SK-N-SH (cell line): ENCODE data around the gene DENND6A. TPM values are rescaled to one million over a fixed set of nuclear protein-coding genes. Genes with fewer than 3 reads are reported as not detected.

Experiments
- CTCF ChIA-PET: fragments of 300-600, 350-600 bp; formaldehyde crosslinking; extraction: SDS; loops from one replicate; lab custom pipeline; 2021; lab: Yijun Ruan, JAX
- POLR2A ChIA-PET: fragments of 350-600 bp; sonication (Branson Sonifier 250); formaldehyde crosslinking; extraction: SDS; loops from one replicate; lab custom pipeline; 2020; ENCODE audit warnings: antibody characterized with exemption, inconsistent platforms; lab: Yijun Ruan, JAX
- DNase-seq: peaks from one replicate; pipeline ENCODE4 v3.0.0; 2012
- H2AFZ ChIP-seq: fragments of 200-600 bp; sonication (generic); 2 replicates; pipeline ENCODE4 v1.8.1; 2016; ENCODE audit warnings: antibody characterized with exemption, mild to moderate bottlenecking, low read depth
- H3F3A ChIP-seq: fragments of 200-600 bp; sonication (generic); replicated peaks from 2 replicates; pipeline ENCODE3; 2016; ENCODE audit warnings: antibody characterized with exemption, mild to moderate bottlenecking; ENCODE audit not compliant: insufficient read depth
- H3K27ac ChIP-seq, 2 experiments: fragments of 200-500 bp in 1 of 2; fragments of 200-600 bp in 1 of 2; sonication (Bioruptor generic) in 1 of 2; sonication (generic), shearing (Covaris generic) in 1 of 2; 2 replicates each; pipeline versions ENCODE4 v1.5.1 to v1.6.1; 2014 to 2016; ENCODE audit warnings: low read depth in 2 of 2, inconsistent platforms in 1 of 2, low read length in 1 of 2, mild to moderate bottlenecking in 1 of 2, mixed read lengths in 1 of 2
- H3K27me3 ChIP-seq: fragments of 200-600 bp; sonication (generic), shearing (Covaris generic); 2 replicates; pipeline ENCODE4 v1.6.1; 2016; ENCODE audit warnings: mixed run types; ENCODE audit not compliant: insufficient read depth
- H3K36me3 ChIP-seq, 2 experiments: fragments of 200-500 bp in 1 of 2; fragments of 200-600 bp in 1 of 2; sonication (Bioruptor generic) in 1 of 2; sonication (generic) in 1 of 2; replicated peaks in 1 of 2; 2 replicates each; pipeline versions ENCODE3 to v1.5.1; 2014 to 2016; ENCODE audit warnings: low read length in 1 of 2, mild to moderate bottlenecking in 1 of 2; ENCODE audit not compliant: insufficient read depth in 2 of 2, control insufficient read depth in 1 of 2
- H3K4me1 ChIP-seq, 2 experiments: fragments of 200-500 bp in 1 of 2; fragments of 200-600 bp in 1 of 2; sonication (Bioruptor generic) in 1 of 2; sonication (generic), shearing (Covaris generic) in 1 of 2; 2 replicates each; pipeline versions ENCODE4 v1.5.1 to v1.6.1; 2014 to 2016; ENCODE audit warnings: low read depth in 1 of 2, low read length in 1 of 2, mixed run types in 1 of 2; ENCODE audit not compliant: insufficient read depth in 2 of 2, control insufficient read depth in 1 of 2
- H3K4me2 ChIP-seq: fragments of 200-600 bp; sonication (generic), shearing (Covaris generic); 2 replicates; pipeline ENCODE4 v1.6.1; 2017; ENCODE audit warnings: mixed run types
- H3K4me3 ChIP-seq, 2 experiments: fragments of 200-500 bp in 1 of 2; fragments of 200-600 bp in 1 of 2; sonication (Bioruptor generic) in 1 of 2; sonication (generic), shearing (Covaris generic) in 1 of 2; 2 replicates each; pipeline versions ENCODE4 v1.5.1 to v1.8.1; 2014 to 2016; ENCODE audit warnings: low read depth in 2 of 2, inconsistent platforms in 1 of 2, low read length in 1 of 2, mild to moderate bottlenecking in 1 of 2, mixed read lengths in 1 of 2, moderate library complexity in 1 of 2
- H3K79me2 ChIP-seq: fragments of 200-600 bp; sonication (generic); 2 replicates; pipeline ENCODE4 v1.8.1; 2017; ENCODE audit warnings: mild to moderate bottlenecking; ENCODE audit not compliant: insufficient read depth
- H3K9ac ChIP-seq: fragments of 200-600 bp; sonication (generic); 2 replicates; pipeline ENCODE4 v1.6.1; 2017; ENCODE audit warnings: mixed run types
- H3K9me2 ChIP-seq: fragments of 200-600 bp; sonication (generic); 2 replicates; pipeline ENCODE4 v1.6.1; 2017; ENCODE audit warnings: mixed run types
- H3K9me3 ChIP-seq: fragments of 200-600 bp; sonication (generic); 2 replicates; pipeline ENCODE4 v1.6.1; 2017; ENCODE audit warnings: mixed run types, mild to moderate bottlenecking, moderate library complexity
- H4K20me1 ChIP-seq: fragments of 200-600 bp; sonication (generic); 2 replicates; pipeline ENCODE4 v1.6.1; 2017; ENCODE audit warnings: mild to moderate bottlenecking, mixed run types; ENCODE audit not compliant: insufficient read depth
- CTCF ChIP-seq: fragments of 200-600 bp; sonication (generic); IDR thresholded peaks from 2 replicates; pipeline ENCODE4 v1.6.1; 2017; ENCODE audit warnings: antibody characterized with exemption, mild to moderate bottlenecking, moderate library complexity
- ELF1 ChIP-seq: IDR thresholded peaks from 2 replicates; pipeline ENCODE4 v1.4.0; 2012
- EP300 ChIP-seq, 2 experiments: IDR thresholded peaks; 2 replicates each; pipeline versions ENCODE4 v1.4.0 to v1.6.1; 2012; ENCODE audit warnings: borderline replicate concordance in 1 of 2, low read depth in 1 of 2, low read length in 1 of 2
- EZH2phosphoT487 ChIP-seq: fragments of 200-600 bp; sonication (generic); IDR thresholded peaks from 2 replicates; pipeline ENCODE4 v1.6.1; 2017; ENCODE audit warnings: low read depth, mixed run types, mild to moderate bottlenecking, antibody characterized with exemption, moderate library complexity, borderline replicate concordance
- FOSL2 ChIP-seq: IDR thresholded peaks from 2 replicates; pipeline ENCODE4 v1.4.0; 2012; ENCODE audit warnings: low read depth, mild to moderate bottlenecking, moderate library complexity, borderline replicate concordance
- FOXJ3 ChIP-seq: sonication (generic); formaldehyde crosslinking; IDR thresholded peaks from 2 replicates; pipeline ENCODE4 v1.5.1; 2020; ENCODE audit warnings: mild to moderate bottlenecking, missing genetic modification reagents
- FOXM1 ChIP-seq: IDR thresholded peaks from 2 replicates; pipeline ENCODE4 v1.4.0; 2012; ENCODE audit warnings: low read depth, mild to moderate bottlenecking
- JUND ChIP-seq: IDR thresholded peaks from 2 replicates; pipeline ENCODE4 v1.4.0; 2012
- MXI1 ChIP-seq: IDR thresholded peaks from 2 replicates; pipeline ENCODE4 v1.6.1; 2012; ENCODE audit warnings: mild to moderate bottlenecking, low read depth, low read length, improper control_type of control experiment
- NFIC ChIP-seq: IDR thresholded peaks from 2 replicates; pipeline ENCODE4 v1.4.0; 2012; ENCODE audit warnings: borderline replicate concordance
- NRF1 ChIP-seq: IDR thresholded peaks from 2 replicates; pipeline ENCODE4 v1.6.1; 2012; ENCODE audit warnings: low read depth, mild to moderate bottlenecking, low read length
- POLR2AphosphoS5 ChIP-seq: IDR thresholded peaks from 2 replicates; pipeline ENCODE4 v1.6.1; 2012; ENCODE audit warnings: low read depth, low read length
- RCOR1 ChIP-seq: fragments of 150-350 bp; IDR thresholded peaks from 2 replicates; pipeline ENCODE4 v1.6.1; 2017; ENCODE audit warnings: antibody characterized with exemption, low read length
- RFX5 ChIP-seq: IDR thresholded peaks from 2 replicates; pipeline ENCODE4 v1.6.1; 2012; ENCODE audit warnings: mild to moderate bottlenecking, improper control_type of control experiment, low read length
- RXRA ChIP-seq: IDR thresholded peaks from 2 replicates; pipeline ENCODE4 v1.4.0; 2012; ENCODE audit warnings: low read depth, mild to moderate bottlenecking, borderline replicate concordance
- SIN3A ChIP-seq: IDR thresholded peaks from 2 replicates; pipeline ENCODE4 v1.6.1; 2012; ENCODE audit warnings: low read depth, mild to moderate bottlenecking, low read length, moderate library complexity, borderline replicate concordance
- WGBS: methylation state at CpG from one replicate; pipeline ENCODE4 v1.1.6; 2017; ENCODE audit warnings: low lambda C conversion rate; 5-methylcytosine and 5-hydroxymethylcytosine counted together
- polyA plus RNA-seq, 3 experiments: library from polyadenylated mRNA; depleted of rRNA; stranded (reverse); fragments of >200 nt; gene quantifications; 2 replicates each; pipeline ENCODE4 v1.2.3, GENCODE V29; 2012
- TF ChIP-seq, protein P1 (sequence below): IDR thresholded peaks from 2 replicates; pipeline ENCODE4 v1.4.0; 2012; ENCODE audit warnings: low read depth
- TF ChIP-seq, protein P2 (sequence below): fragments of 150-350 bp; IDR thresholded peaks from 2 replicates; pipeline ENCODE4 v1.6.1; 2016; ENCODE audit warnings: mild to moderate bottlenecking, low read depth, low read length
- TF ChIP-seq, protein P3 (sequence below): IDR thresholded peaks from 2 replicates; pipeline ENCODE4 v1.4.0; 2012; ENCODE audit warnings: low read depth, borderline replicate concordance
- TF ChIP-seq, protein P4 (sequence below): IDR thresholded peaks from 2 replicates; pipeline ENCODE4 v1.6.1; 2012; ENCODE audit warnings: mild to moderate bottlenecking, low read depth, low read length, moderate library complexity

Gene DENND6A
- polyA plus RNA-seq, 1 of the 3 experiments (the other 2 are of a cell fraction), result 5.8 TPM

DNA sequence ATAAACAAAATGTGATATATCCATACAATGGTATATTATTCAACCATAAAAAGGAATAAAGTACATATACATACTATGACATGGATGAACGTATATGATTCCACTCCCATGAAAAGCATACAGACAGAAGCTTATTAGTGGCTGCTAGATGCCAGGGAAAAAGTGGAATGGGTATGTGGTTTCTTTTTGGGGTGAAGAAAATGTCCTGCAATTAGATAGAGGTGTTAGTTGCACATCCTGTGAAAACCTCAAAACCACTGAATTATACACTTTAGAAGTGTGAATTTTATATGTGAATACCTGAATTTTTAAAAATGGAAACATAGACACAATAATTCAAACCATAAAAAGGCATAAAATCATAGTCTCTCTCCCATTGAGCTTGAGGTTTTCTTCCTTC, 11.2 kb downstream of the DENND6A start (continued):
- TF ChIP-seq SIN3A (no peak), RFX5 (no peak), RXRA (no peak), MXI1 (no peak)
- TF ChIP-seq, all 33 proteins: peak for 0

DNA sequence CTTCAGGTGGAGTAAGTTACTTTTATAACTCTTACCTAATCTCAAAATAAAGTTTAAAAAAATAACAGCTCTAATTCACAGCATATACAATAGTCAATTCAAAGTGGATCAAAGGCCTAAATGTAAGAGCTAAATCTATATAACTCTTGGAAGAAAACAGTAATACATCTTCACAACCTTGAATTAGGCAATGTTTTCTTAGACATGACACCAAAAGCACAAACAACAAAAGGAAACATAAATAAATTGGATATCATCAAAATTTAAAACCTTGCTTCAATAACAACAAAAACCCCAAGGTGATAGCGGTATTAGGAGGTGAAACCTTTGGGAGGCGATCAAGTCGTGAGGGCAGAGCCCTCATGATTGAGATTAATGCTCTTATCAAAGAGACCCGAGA, 12.8 kb downstream of the DENND6A start:
- ChIA-PET POLR2A (no interaction called here), CTCF (interaction anchor here (0.8 kb wide), 1 partner anchor 229 kb away, joined by 3 read pairs; no protein-coding TSS in a partner anchor)
- Histone ChIP-seq H3K79me2 (peaks cover 90% of the 10 kb centered on the region), H3K27ac (no peak overlapping the region), H3K4me1 (no peaks in the 10 kb centered on the region), H2AFZ (no peak overlapping the region), H4K20me1 (peaks cover 47% of the 10 kb centered on the region), H3K9me2 (no peaks in the 10 kb centered on the region), H3F3A (peaks cover 11% of the 10 kb centered on the region), H3K27me3 (no peaks in the 10 kb centered on the region), H3K4me2 (no peak overlapping the region), H3K9me3 (no peaks in the 10 kb centered on the region), H3K9ac (no peak overlapping the region), H3K4me3 (no peak overlapping the region), H3K36me3 (peaks cover 4 to 35% of the 10 kb centered on the region in 2 experiments)
- TF ChIP-seq, protein P1, sequence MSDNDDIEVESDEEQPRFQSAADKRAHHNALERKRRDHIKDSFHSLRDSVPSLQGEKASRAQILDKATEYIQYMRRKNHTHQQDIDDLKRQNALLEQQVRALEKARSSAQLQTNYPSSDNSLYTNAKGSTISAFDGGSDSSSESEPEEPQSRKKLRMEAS, result no peak
- TF ChIP-seq CTCF (no peak), RFX5 (no peak), JUND (no peak), NFIC (no peak), FOXJ3 (CRISPR knock-in tag) (no peak), POLR2AphosphoS5 (no peak), EP300 (IDR thresholded peaks at IDR 0.05; ENCODE audit: borderline replicate concordance in 1 of 2, low read depth in 1 of 2, low read length in 1 of 2) (no peak), ELF1 (no peak), NRF1 (no peak), RCOR1 (no peak), EZH2phosphoT487 (no peak), FOXM1 (no peak), FOSL2 (no peak), MXI1 (no peak)
- TF ChIP-seq, protein P2, sequence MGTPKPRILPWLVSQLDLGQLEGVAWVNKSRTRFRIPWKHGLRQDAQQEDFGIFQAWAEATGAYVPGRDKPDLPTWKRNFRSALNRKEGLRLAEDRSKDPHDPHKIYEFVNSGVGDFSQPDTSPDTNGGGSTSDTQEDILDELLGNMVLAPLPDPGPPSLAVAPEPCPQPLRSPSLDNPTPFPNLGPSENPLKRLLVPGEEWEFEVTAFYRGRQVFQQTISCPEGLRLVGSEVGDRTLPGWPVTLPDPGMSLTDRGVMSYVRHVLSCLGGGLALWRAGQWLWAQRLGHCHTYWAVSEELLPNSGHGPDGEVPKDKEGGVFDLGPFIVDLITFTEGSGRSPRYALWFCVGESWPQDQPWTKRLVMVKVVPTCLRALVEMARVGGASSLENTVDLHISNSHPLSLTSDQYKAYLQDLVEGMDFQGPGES, result no peak
- TF ChIP-seq, protein P3, sequence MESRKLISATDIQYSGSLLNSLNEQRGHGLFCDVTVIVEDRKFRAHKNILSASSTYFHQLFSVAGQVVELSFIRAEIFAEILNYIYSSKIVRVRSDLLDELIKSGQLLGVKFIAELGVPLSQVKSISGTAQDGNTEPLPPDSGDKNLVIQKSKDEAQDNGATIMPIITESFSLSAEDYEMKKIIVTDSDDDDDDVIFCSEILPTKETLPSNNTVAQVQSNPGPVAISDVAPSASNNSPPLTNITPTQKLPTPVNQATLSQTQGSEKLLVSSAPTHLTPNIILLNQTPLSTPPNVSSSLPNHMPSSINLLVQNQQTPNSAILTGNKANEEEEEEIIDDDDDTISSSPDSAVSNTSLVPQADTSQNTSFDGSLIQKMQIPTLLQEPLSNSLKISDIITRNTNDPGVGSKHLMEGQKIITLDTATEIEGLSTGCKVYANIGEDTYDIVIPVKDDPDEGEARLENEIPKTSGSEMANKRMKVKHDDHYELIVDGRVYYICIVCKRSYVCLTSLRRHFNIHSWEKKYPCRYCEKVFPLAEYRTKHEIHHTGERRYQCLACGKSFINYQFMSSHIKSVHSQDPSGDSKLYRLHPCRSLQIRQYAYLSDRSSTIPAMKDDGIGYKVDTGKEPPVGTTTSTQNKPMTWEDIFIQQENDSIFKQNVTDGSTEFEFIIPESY, result no peak
- TF ChIP-seq, protein P4, sequence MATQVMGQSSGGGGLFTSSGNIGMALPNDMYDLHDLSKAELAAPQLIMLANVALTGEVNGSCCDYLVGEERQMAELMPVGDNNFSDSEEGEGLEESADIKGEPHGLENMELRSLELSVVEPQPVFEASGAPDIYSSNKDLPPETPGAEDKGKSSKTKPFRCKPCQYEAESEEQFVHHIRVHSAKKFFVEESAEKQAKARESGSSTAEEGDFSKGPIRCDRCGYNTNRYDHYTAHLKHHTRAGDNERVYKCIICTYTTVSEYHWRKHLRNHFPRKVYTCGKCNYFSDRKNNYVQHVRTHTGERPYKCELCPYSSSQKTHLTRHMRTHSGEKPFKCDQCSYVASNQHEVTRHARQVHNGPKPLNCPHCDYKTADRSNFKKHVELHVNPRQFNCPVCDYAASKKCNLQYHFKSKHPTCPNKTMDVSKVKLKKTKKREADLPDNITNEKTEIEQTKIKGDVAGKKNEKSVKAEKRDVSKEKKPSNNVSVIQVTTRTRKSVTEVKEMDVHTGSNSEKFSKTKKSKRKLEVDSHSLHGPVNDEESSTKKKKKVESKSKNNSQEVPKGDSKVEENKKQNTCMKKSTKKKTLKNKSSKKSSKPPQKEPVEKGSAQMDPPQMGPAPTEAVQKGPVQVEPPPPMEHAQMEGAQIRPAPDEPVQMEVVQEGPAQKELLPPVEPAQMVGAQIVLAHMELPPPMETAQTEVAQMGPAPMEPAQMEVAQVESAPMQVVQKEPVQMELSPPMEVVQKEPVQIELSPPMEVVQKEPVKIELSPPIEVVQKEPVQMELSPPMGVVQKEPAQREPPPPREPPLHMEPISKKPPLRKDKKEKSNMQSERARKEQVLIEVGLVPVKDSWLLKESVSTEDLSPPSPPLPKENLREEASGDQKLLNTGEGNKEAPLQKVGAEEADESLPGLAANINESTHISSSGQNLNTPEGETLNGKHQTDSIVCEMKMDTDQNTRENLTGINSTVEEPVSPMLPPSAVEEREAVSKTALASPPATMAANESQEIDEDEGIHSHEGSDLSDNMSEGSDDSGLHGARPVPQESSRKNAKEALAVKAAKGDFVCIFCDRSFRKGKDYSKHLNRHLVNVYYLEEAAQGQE, result no peak
- DNase-seq, result no peak
- 100% methylated on average over 3 of the region's 4 CpGs for WGBS
